NB4 (cell line): ENCODE results near the gene YAF2.

Experiments used
- CTCF ChIP-seq: IDR thresholded peaks from one replicate; pipeline ENCODE4 v1.5.1; 2012; ENCODE audit warnings: low read depth, low read length
- POLR2A ChIP-seq: IDR thresholded peaks from 2 replicates; pipeline ENCODE4 v1.6.1; 2011; ENCODE audit warnings: mild to moderate bottlenecking; ENCODE audit not compliant: insufficient read length; ENCODE audit errors: extremely low read depth

GRCh38 chr12:42234970-42235369 lies 3.1 kb downstream of the YAF2 start:
- TF ChIP-seq CTCF (no peak), POLR2A (no peak)
